K562 (cell line): ENCODE measurements around the gene MTPN. TPM values are rescaled to one million over a fixed set of nuclear protein-coding genes. Genes with fewer than 3 reads are reported as not detected.

Experiments used
- ARID2 ChIP-seq: fragments of 450-650 bp; IDR thresholded peaks from 2 replicates; pipeline ENCODE4 v1.6.1; 2017; ENCODE audit warnings: antibody characterized with exemption, mild to moderate bottlenecking
- ARNT ChIP-seq, 2 experiments: fragments of 450-650 bp; IDR thresholded peaks; 2 replicates each; pipeline ENCODE4 v1.6.1; 2016; ENCODE audit warnings: mild to moderate bottlenecking in 1 of 2
- E2F1 ChIP-seq: sonication (generic); formaldehyde crosslinking; IDR thresholded peaks from 2 replicates; pipeline ENCODE4 v1.8.1; 2023; ENCODE audit warnings: mild to moderate bottlenecking, missing genetic modification reagents, moderate library complexity
- ELF1 ChIP-seq: fragments of 200-800 bp; sonication (Bioruptor generic); IDR thresholded peaks from 2 replicates; pipeline ENCODE4 v1.6.1; 2016; ENCODE audit warnings: missing genetic modification characterization, missing compliant biosample characterization
- EZH2 ChIP-seq: IDR thresholded peaks from 2 replicates; pipeline ENCODE4 v1.6.1; 2012; ENCODE audit warnings: low read depth, mild to moderate bottlenecking, inconsistent platforms, low read length, borderline replicate concordance
- FOXJ3 ChIP-seq: sonication (generic); formaldehyde crosslinking; IDR thresholded peaks from 2 replicates; pipeline ENCODE4 v1.4.0; 2020; ENCODE audit warnings: mild to moderate bottlenecking, missing genetic modification reagents
- PBX2 ChIP-seq, 2 experiments: IDR thresholded peaks in 1 of 2; conservative IDR thresholded peaks in 1 of 2; 2 replicates each; pipeline ENCODE4 v1.6.1; 2016; ENCODE audit warnings: low read depth in 2 of 2, mild to moderate bottlenecking in 1 of 2, missing compliant biosample characterization in 1 of 2, missing genetic modification characterization in 1 of 2, moderate library complexity in 1 of 2
- POLR2H ChIP-seq: IDR thresholded peaks from 2 replicates; pipeline ENCODE4 v1.6.1; 2016; ENCODE audit warnings: missing genetic modification characterization, low read depth, mild to moderate bottlenecking, control low read depth, missing compliant biosample characterization, moderate library complexity
- REST ChIP-seq, 2 experiments: fragments of 450-650 bp; formaldehyde crosslinking in 1 of 2; IDR thresholded peaks; 2 replicates each; pipeline versions ENCODE4 v1.4.0 to v1.6.1; 2014 to 2020; ENCODE audit warnings: mild to moderate bottlenecking in 2 of 2, borderline replicate concordance in 1 of 2, low read depth in 1 of 2
- TEAD4 ChIP-seq, 2 experiments: sonication (generic) in 1 of 2; formaldehyde crosslinking in 1 of 2; IDR thresholded peaks; 2 replicates each; pipeline versions ENCODE4 v1.6.1 to v1.8.0; 2012 to 2022; ENCODE audit warnings: borderline replicate concordance in 1 of 2, inconsistent platforms in 1 of 2, low read length in 1 of 2, mild to moderate bottlenecking in 1 of 2, missing genetic modification reagents in 1 of 2
- ZC3H4 ChIP-seq: sonication (generic); formaldehyde crosslinking; IDR thresholded peaks from 2 replicates; pipeline ENCODE4 v1.9.0; 2021; ENCODE audit warnings: missing genetic modification reagents, borderline replicate concordance
- ZEB2 ChIP-seq: fragments of 450-650 bp; IDR thresholded peaks from 2 replicates; pipeline ENCODE4 v1.6.1; 2016
- ZKSCAN1 ChIP-seq: fragments of 150-350 bp; IDR thresholded peaks from 2 replicates; pipeline ENCODE4 v1.6.1; 2016; ENCODE audit warnings: low read depth, low read length
- polyA plus RNA-seq, 8 experiments: library from polyadenylated mRNA; depleted of rRNA in 4 of 8; stranded (reverse) in 5 of 8; unstranded in 3 of 8; fragments of >200 nt; fragmentation: Nextera tagmentation in 2 of 8; fragmentation: Illumina TruSeq in 1 of 8; extraction: Ambion mirVana in 2 of 8; extraction: Trizol in 1 of 8; gene quantifications; 2 replicates each; pipeline versions ENCODE4 v1.2.1 to v1.2.3, GENCODE V29; 2011 to 2014; ENCODE audit warnings: inconsistent platforms in 1 of 8, missing spikeins in 1 of 8
- total RNA-seq, 7 experiments: library from RNA; depleted of rRNA in 6 of 7; stranded (reverse); fragments of >200 nt in 6 of 7; fragmentation: Illumina TruSeq in 2 of 7; extraction: Trizol in 2 of 7; gene quantifications; 2 replicates each; pipeline versions ENCODE4 v1.2.1 to v1.2.3, GENCODE V29; 2011 to 2021; ENCODE audit warnings: low replicate concordance in 1 of 7

Gene MTPN
- total and polyA plus RNA-seq, 9 of the 15 experiments (the other 6 are each of a cell fraction or from before 2014, with no cell fraction given) = 68.5 to 261 (median 156) TPM

- peak; percentile 96 for TF ChIP-seq REST (IDR thresholded peaks at IDR 0.05; ENCODE audit: borderline replicate concordance)
- TF ChIP-seq REST (CRISPR knock-in tag; IDR thresholded peaks at IDR 0.05; ENCODE audit: low read depth) = no peak
- no peak for TF ChIP-seq PBX2 (CRISPR knock-in tag; IDR thresholded peaks at IDR 0.05; ENCODE audit: low read depth)
- peak; percentile 65 for TF ChIP-seq PBX2 (tag; conservative IDR thresholded peaks at IDR 0.05; ENCODE audit: low read depth)
- peak; percentile 90 for TF ChIP-seq ARID2
- TF ChIP-seq ZKSCAN1 = no peak
- TF ChIP-seq ELF1 (tag) = no peak
- peak; percentile 52; the same call in 1 of the 2 replicates for TF ChIP-seq E2F1
- TF ChIP-seq POLR2H (tag) = peak; percentile 30; the same call in 1 of the 2 replicates
- TF ChIP-seq EZH2 = no peak
- TF ChIP-seq ARNT (IDR thresholded peaks at IDR 0.05) = peak in 1 of 2 experiments; percentile 40; a peak in 1 of 4 replicates
- no peak for TF ChIP-seq FOXJ3
- TF ChIP-seq ZEB2 = 0 out of 2 replicates have a peak, but pooled peaks have one; percentile 13
- 0 out of 2 replicates have a peak, but pooled peaks have one; percentile 27 for TF ChIP-seq TEAD4 (IDR thresholded peaks at IDR 0.05; ENCODE audit: low read length)
- TF ChIP-seq TEAD4 (CRISPR knock-in tag; IDR thresholded peaks at IDR 0.05; ENCODE audit: borderline replicate concordance) = no peak
- TF ChIP-seq ZC3H4 (CRISPR knock-in tag) = no peak
These were observed 32.4 kb upstream of the MTPN start (continued) for GRCh38 chr7:136009488-136010079.
